HepG2 (cell line): ENCODE measurements around the gene NME1.
"Not testable (repeated sequence)": the region's sequence is repeated elsewhere in the genome, so short reads cannot be mapped to it uniquely, and the experiment has no call there.

ENCODE experiments used
- EP300 ChIP-seq, 3 experiments: sonication (generic) in 1 of 3; formaldehyde crosslinking in 1 of 3; IDR thresholded peaks; 2 replicates each; pipeline versions ENCODE4 v1.5.1 to v1.6.1; 2011 to 2020; ENCODE audit warnings: low read depth in 2 of 3, low read length in 2 of 3, borderline replicate concordance in 1 of 3, improper control_type of control experiment in 1 of 3, mild to moderate bottlenecking in 1 of 3, missing genetic modification reagents in 1 of 3, moderate library complexity in 1 of 3
- HDAC6 ChIP-seq: fragments of 200-600 bp; sonication (generic); IDR thresholded peaks from 2 replicates; pipeline ENCODE4 v1.7.0; 2017; ENCODE audit warnings: mild to moderate bottlenecking, antibody characterized with exemption, low read length, low read depth
- KLF13 ChIP-seq: sonication (generic); formaldehyde crosslinking; IDR thresholded peaks from 2 replicates; pipeline ENCODE4 v1.4.0; 2020; ENCODE audit warnings: mild to moderate bottlenecking, missing genetic modification reagents
- POLR2A ChIP-seq, 2 experiments: IDR thresholded peaks; 2 replicates each; pipeline ENCODE4 v1.6.1; 2011; ENCODE audit warnings: low read depth in 2 of 2, low read length in 2 of 2, mild to moderate bottlenecking in 1 of 2, moderate library complexity in 1 of 2; ENCODE audit not compliant: insufficient read depth in 1 of 2
- POLR2AphosphoS5 ChIP-seq: IDR thresholded peaks from 2 replicates; pipeline ENCODE4 v1.6.1; 2012; ENCODE audit warnings: low read depth, low read length
- RFXANK ChIP-seq: IDR thresholded peaks from 2 replicates; pipeline ENCODE4 v1.6.1; 2016
- RXRB ChIP-seq: IDR thresholded peaks from 2 replicates; pipeline ENCODE4 v1.6.1; 2016; ENCODE audit warnings: borderline replicate concordance, missing genetic modification reagents, missing compliant biosample characterization
- ZBTB38 ChIP-seq: sonication (generic); formaldehyde crosslinking; IDR thresholded peaks from 2 replicates; pipeline ENCODE4 v1.5.1; 2020; ENCODE audit warnings: mild to moderate bottlenecking, missing genetic modification reagents
- ZNF44 ChIP-seq: sonication (generic); formaldehyde crosslinking; IDR thresholded peaks from 2 replicates; pipeline ENCODE4 v1.5.1; 2020; ENCODE audit warnings: mild to moderate bottlenecking, missing genetic modification reagents
- TF ChIP-seq, protein P1 (sequence below): IDR thresholded peaks from 2 replicates; pipeline ENCODE4 v1.6.1; 2016; ENCODE audit warnings: mild to moderate bottlenecking, missing biosample characterization, missing genetic modification reagents
- TF ChIP-seq, protein P2 (sequence below): sonication (generic); formaldehyde crosslinking; IDR thresholded peaks from one replicate; pipeline ENCODE4 v1.5.1; 2020; ENCODE audit warnings: mild to moderate bottlenecking, missing genetic modification reagents; ENCODE audit errors: not compliant biosample characterization
- TF ChIP-seq, protein P3 (sequence below): sonication (generic); formaldehyde crosslinking; IDR thresholded peaks from 2 replicates; pipeline ENCODE4 v1.5.0; 2020; ENCODE audit warnings: mild to moderate bottlenecking, missing genetic modification reagents, moderate library complexity
- TF ChIP-seq, protein P4 (sequence below): sonication (generic); formaldehyde crosslinking; IDR thresholded peaks from 2 replicates; pipeline ENCODE4 v1.8.0; 2022; ENCODE audit warnings: mild to moderate bottlenecking, missing genetic modification reagents
- TF ChIP-seq, protein P5 (sequence below): sonication (generic); formaldehyde crosslinking; IDR thresholded peaks from 2 replicates; pipeline ENCODE4 v1.4.0; 2020; ENCODE audit warnings: missing genetic modification reagents, borderline replicate concordance

DNA sequence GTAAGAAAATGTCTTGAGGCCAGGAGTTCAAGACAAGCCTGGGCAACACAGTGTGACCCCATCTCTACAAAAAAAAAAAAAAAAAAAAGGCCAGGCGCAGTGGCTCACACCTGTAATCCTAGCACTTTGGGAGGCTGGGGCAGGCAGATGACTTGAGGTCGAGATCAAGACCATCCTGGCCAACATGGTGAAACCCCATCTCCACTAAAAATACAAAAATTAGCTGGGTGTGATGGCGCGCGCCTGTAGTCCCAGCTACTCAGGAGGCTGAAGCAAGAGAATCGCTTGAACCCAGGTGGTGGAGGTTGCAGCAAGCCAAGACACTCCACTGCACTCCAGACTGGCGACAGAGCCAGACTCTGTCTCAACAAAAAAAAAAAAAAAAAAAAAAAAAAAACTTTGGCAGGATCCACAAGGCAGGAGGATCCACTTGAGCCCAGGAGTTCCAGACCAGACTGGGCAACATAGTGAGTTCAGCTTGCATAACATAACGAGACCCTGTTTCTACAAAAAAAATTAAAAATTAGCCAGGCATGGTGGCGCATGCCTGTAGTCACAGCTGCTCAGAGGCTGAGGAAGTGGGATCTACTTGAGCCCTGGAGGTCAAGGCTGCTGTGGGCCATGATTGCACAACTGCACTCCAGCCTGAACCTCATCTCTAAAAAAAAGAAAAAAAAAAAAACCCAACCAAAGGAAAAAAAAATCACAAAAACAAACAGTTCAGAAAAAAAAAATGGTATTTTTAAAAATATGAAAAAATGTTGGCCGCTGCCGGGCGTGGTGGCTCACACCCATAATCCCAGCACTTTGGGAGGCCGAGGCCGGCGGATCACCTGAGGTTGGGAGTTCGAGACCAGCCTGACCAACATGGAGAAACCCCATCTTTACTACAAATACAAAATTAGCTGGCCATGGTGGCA is 40.8 kb upstream of the NME1 start:
- TF ChIP-seq, protein P1, sequence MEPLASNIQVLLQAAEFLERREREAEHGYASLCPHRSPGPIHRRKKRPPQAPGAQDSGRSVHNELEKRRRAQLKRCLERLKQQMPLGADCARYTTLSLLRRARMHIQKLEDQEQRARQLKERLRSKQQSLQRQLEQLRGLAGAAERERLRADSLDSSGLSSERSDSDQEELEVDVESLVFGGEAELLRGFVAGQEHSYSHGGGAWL, result not testable (repeated sequence)
- TF ChIP-seq, protein P2, sequence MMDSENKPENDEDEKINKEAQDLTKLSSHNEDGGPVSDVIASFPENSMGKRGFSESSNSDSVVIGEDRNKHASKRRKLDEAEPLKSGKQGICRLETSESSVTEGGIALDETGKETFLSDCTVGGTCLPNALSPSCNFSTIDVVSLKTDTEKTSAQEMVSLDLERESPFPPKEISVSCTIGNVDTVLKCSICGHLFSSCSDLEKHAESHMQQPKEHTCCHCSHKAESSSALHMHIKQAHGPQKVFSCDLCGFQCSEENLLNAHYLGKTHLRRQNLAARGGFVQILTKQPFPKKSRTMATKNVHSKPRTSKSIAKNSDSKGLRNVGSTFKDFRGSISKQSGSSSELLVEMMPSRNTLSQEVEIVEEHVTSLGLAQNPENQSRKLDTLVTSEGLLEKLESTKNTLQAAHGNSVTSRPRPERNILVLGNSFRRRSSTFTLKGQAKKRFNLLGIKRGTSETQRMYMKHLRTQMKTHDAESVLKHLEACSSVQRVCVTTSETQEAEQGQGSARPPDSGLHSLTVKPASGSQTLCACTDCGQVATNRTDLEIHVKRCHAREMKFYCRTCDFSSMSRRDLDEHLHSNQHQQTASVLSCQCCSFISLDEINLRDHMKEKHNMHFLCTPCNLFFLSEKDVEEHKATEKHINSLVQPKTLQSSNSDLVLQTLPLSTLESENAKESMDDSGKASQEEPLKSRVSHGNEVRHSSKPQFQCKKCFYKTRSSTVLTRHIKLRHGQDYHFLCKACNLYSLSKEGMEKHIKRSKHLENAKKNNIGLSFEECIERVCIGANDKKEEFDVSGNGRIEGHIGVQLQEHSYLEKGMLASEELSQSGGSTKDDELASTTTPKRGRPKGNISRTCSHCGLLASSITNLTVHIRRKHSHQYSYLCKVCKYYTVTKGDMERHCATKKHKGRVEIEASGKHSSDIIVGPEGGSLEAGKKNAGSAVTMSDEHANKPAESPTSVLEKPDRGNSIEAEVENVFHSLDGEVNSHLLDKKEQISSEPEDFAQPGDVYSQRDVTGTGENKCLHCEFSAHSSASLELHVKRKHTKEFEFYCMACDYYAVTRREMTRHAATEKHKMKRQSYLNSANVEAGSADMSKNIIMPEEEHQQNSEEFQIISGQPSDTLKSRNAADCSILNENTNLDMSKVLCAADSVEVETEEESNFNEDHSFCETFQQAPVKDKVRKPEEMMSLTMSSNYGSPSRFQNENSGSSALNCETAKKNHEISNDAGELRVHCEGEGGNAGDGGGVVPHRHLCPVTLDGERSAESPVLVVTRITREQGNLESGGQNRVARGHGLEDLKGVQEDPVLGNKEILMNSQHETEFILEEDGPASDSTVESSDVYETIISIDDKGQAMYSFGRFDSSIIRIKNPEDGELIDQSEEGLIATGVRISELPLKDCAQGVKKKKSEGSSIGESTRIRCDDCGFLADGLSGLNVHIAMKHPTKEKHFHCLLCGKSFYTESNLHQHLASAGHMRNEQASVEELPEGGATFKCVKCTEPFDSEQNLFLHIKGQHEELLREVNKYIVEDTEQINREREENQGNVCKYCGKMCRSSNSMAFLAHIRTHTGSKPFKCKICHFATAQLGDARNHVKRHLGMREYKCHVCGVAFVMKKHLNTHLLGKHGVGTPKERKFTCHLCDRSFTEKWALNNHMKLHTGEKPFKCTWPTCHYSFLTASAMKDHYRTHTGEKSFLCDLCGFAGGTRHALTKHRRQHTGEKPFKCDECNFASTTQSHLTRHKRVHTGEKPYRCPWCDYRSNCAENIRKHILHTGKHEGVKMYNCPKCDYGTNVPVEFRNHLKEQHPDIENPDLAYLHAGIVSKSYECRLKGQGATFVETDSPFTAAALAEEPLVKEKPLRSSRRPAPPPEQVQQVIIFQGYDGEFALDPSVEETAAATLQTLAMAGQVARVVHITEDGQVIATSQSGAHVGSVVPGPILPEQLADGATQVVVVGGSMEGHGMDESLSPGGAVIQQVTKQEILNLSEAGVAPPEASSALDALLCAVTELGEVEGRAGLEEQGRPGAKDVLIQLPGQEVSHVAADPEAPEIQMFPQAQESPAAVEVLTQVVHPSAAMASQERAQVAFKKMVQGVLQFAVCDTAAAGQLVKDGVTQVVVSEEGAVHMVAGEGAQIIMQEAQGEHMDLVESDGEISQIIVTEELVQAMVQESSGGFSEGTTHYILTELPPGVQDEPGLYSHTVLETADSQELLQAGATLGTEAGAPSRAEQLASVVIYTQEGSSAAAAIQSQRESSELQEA, result not testable (repeated sequence)
- TF ChIP-seq, protein P3, sequence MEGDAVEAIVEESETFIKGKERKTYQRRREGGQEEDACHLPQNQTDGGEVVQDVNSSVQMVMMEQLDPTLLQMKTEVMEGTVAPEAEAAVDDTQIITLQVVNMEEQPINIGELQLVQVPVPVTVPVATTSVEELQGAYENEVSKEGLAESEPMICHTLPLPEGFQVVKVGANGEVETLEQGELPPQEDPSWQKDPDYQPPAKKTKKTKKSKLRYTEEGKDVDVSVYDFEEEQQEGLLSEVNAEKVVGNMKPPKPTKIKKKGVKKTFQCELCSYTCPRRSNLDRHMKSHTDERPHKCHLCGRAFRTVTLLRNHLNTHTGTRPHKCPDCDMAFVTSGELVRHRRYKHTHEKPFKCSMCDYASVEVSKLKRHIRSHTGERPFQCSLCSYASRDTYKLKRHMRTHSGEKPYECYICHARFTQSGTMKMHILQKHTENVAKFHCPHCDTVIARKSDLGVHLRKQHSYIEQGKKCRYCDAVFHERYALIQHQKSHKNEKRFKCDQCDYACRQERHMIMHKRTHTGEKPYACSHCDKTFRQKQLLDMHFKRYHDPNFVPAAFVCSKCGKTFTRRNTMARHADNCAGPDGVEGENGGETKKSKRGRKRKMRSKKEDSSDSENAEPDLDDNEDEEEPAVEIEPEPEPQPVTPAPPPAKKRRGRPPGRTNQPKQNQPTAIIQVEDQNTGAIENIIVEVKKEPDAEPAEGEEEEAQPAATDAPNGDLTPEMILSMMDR (CRISPR knock-in tag), result peak; percentile 9; the same call in 1 of the 2 replicates
- not testable (repeated sequence) for TF ChIP-seq RFXANK (CRISPR knock-in tag); HDAC6; POLR2AphosphoS5; KLF13 (CRISPR knock-in tag); POLR2A (IDR thresholded peaks at IDR 0.05; ENCODE audit: insufficient read depth in 1 of 2, low read depth in 2 of 2, low read length in 2 of 2)
- TF ChIP-seq, protein P4, sequence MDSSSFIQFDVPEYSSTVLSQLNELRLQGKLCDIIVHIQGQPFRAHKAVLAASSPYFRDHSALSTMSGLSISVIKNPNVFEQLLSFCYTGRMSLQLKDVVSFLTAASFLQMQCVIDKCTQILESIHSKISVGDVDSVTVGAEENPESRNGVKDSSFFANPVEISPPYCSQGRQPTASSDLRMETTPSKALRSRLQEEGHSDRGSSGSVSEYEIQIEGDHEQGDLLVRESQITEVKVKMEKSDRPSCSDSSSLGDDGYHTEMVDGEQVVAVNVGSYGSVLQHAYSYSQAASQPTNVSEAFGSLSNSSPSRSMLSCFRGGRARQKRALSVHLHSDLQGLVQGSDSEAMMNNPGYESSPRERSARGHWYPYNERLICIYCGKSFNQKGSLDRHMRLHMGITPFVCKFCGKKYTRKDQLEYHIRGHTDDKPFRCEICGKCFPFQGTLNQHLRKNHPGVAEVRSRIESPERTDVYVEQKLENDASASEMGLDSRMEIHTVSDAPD, result not testable (repeated sequence)
- TF ChIP-seq EP300 (IDR thresholded peaks at IDR 0.05; ENCODE audit: low read depth in 2 of 2, low read length in 2 of 2), result peak; percentile 23 to 81; a peak in 3 of 4 replicates
- TF ChIP-seq EP300 (CRISPR knock-in tag; IDR thresholded peaks at IDR 0.05; ENCODE audit: borderline replicate concordance), result peak; percentile 49; the same call in 1 of the 2 replicates
- peak; percentile 61 for TF ChIP-seq ZBTB38 (CRISPR knock-in tag)
- TF ChIP-seq, protein P5, sequence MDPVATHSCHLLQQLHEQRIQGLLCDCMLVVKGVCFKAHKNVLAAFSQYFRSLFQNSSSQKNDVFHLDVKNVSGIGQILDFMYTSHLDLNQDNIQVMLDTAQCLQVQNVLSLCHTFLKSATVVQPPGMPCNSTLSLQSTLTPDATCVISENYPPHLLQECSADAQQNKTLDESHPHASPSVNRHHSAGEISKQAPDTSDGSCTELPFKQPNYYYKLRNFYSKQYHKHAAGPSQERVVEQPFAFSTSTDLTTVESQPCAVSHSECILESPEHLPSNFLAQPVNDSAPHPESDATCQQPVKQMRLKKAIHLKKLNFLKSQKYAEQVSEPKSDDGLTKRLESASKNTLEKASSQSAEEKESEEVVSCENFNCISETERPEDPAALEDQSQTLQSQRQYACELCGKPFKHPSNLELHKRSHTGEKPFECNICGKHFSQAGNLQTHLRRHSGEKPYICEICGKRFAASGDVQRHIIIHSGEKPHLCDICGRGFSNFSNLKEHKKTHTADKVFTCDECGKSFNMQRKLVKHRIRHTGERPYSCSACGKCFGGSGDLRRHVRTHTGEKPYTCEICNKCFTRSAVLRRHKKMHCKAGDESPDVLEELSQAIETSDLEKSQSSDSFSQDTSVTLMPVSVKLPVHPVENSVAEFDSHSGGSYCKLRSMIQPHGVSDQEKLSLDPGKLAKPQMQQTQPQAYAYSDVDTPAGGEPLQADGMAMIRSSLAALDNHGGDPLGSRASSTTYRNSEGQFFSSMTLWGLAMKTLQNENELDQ, result not testable (repeated sequence)
- TF ChIP-seq RXRB (CRISPR knock-in tag), result peak; percentile 95
- TF ChIP-seq ZNF44, result 0 out of 2 replicates have a peak, but pooled peaks have one; percentile 21
